GM19438 (cell line): Measurements from ENCODE around the gene PCDHGB2.

Experiments used
- ATAC-seq: cut with Tn5 transposase; IDR thresholded peaks from one replicate; pipeline ENCODE4 v1.9.1; 2021; ENCODE audit warnings: low read depth; ENCODE audit not compliant: unreplicated experiment

PCDHGB2 gene

GRCh38 chr5:141411575-141411974, 51.8 kb downstream of the PCDHGB2 start:
- no peak for ATAC-seq
